LHCN-M2 (cell line): ENCODE data around the gene P4HB. TPM values are rescaled to one million over a fixed set of nuclear protein-coding genes. Genes with fewer than 3 reads are reported as not detected.

Source experiments
- DNase-seq: peaks from one replicate; pipeline ENCODE4 v3.0.0-alpha.2; 2012; ENCODE audit warnings: low read depth
- total RNA-seq: library from RNA; depleted of rRNA; stranded (reverse); fragments of >200 nt; gene quantifications from 2 replicates; pipeline ENCODE4 v1.2.3, GENCODE V29; 2014

Gene P4HB
- total RNA-seq, 1 experiment from 2014 or later = 1,598 TPM

GRCh38 chr17:81868674-81869220, 8.4 kb upstream of the P4HB start:
- peak; percentile 86 for DNase-seq

- DNase-seq = no peak
These were observed 7.8 kb upstream of the P4HB start for GRCh38 chr17:81867991-81868673.

GRCh38 chr17:81867170-81867990, 7.0 kb upstream of the P4HB start:
- peak; percentile 56 for DNase-seq

GRCh38 chr17:81866440-81867169, 6.3 kb upstream of the P4HB start:
- DNase-seq = peak; percentile 51

- DNase-seq = no peak
These were observed 5.6 kb upstream of the P4HB start for GRCh38 chr17:81865733-81866439.

GRCh38 chr17:81865358-81865732, 5.0 kb upstream of the P4HB start:
- no peak for DNase-seq

- no peak for DNase-seq
These were observed 3.8 kb upstream of the P4HB start for GRCh38 chr17:81863833-81864768.

GRCh38 chr17:81863123-81863675, 2.9 kb upstream of the P4HB start:
- DNase-seq = no peak

GRCh38 chr17:81860756-81861568, 627 bp upstream of the P4HB start:
- peak; percentile 100 for DNase-seq

- DNase-seq = peak; percentile 33
These were observed 1.1 kb downstream of the P4HB start for GRCh38 chr17:81858967-81859905.

- peak; percentile 72 for DNase-seq
These were observed 2.0 kb downstream of the P4HB start for GRCh38 chr17:81858170-81858966.

- no peak for DNase-seq
These were observed 5.2 kb downstream of the P4HB start for GRCh38 chr17:81854974-81855774.

- no peak for DNase-seq
These were observed 8.1 kb downstream of the P4HB start for GRCh38 chr17:81852237-81852636.

GRCh38 chr17:81851423-81851822, 8.9 kb downstream of the P4HB start:
- no peak for DNase-seq

GRCh38 chr17:81849457-81849856, 10.9 kb downstream of the P4HB start:
- no peak for DNase-seq
